ENCODE results near the gene PLD2.

Gene PLD2, protein sequence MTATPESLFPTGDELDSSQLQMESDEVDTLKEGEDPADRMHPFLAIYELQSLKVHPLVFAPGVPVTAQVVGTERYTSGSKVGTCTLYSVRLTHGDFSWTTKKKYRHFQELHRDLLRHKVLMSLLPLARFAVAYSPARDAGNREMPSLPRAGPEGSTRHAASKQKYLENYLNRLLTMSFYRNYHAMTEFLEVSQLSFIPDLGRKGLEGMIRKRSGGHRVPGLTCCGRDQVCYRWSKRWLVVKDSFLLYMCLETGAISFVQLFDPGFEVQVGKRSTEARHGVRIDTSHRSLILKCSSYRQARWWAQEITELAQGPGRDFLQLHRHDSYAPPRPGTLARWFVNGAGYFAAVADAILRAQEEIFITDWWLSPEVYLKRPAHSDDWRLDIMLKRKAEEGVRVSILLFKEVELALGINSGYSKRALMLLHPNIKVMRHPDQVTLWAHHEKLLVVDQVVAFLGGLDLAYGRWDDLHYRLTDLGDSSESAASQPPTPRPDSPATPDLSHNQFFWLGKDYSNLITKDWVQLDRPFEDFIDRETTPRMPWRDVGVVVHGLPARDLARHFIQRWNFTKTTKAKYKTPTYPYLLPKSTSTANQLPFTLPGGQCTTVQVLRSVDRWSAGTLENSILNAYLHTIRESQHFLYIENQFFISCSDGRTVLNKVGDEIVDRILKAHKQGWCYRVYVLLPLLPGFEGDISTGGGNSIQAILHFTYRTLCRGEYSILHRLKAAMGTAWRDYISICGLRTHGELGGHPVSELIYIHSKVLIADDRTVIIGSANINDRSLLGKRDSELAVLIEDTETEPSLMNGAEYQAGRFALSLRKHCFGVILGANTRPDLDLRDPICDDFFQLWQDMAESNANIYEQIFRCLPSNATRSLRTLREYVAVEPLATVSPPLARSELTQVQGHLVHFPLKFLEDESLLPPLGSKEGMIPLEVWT

DNA sequence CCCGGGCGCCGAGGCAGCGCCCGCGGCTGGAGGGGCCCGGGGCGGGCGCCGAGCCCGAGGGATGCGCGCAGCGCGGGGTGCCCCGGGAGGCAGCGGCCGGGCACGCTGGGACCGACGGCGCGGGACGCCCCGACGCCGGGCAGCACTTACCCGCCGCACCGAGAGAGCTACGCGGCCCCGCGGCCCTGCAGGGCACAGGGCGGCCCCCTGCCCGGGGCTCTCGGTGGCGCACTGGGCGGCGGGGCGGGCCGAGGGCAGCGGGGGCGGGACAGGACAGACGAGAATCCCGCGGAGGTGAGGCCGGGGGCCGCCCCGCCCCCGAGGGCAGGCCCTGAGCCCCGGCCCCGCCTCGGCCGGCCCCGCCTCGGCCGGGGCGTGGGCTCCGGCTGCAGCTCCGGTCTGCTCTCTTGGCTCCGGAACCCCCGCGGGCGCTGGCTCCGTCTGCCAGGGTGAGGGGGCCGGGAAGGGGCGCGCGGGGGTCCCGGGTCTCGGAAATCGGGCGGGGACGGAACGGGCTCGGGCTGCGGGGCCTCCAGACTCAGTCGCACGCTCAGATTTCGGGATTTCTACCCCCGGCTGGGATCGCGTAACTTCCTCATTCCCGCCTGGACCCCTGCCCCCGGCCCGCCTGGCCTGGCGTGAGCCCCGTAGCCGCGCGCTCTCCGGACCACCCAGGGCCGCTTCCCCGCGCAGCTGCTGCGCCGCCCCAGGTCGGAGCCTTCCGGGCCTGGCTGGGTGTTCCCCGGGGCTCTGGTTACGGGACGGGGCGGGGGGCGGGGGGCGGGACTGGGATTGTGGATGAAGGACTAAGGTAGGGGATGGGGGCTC, at the start of gene PLD2:
PLD2 (plus strand) TSS at position 376 of the 828 bp plus-strand sequence. CDS start 621 bp downstream, outside the sequence.
- Mint-ChIP-seq H3K4me3 (peak within 1 kb of the TSS; percentile 91 to 93 (median 92)), H3K27me3 (ENCODE audit: low read depth) (no peaks in the 10 kb centered on the region), H3K4me1 (peaks cover 11% of the 10 kb centered on the region), H3K36me3 (ENCODE audit: low read depth) (peaks cover 20% of the 10 kb centered on the region), H3K9me3 (no peaks in the 10 kb centered on the region), H3K27ac (peak within 1 kb of the TSS; percentile 38 to 80 (median 68))
- no peak for TF ChIP-seq CTCF (IDR thresholded peaks at IDR 0.05; ENCODE audit: unreplicated experiment in 3 of 3)

DNA sequence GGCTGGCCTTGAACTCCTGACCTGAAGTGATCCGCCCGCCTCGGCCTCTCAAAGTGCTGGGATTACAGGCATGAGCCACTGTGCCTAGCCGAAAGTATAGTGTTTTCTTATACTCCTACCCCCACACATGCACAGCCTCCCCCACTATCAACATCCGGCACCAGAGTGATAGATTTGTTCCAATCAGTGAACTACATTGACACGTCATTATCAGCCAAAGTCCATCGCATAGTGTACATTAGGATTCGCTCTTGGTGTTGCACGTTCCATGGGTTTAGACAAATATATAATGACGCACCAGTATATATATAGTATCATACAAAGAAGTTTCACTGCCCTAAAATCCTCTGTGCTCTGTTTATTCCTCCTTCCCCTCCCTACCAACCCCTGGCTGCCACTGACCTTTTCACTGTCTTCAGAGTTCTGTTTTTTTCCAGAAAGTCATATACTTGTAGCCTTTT, 47.1 kb upstream of the PLD2 start:
- no peak for TF ChIP-seq CTCF (IDR thresholded peaks at IDR 0.05; ENCODE audit: unreplicated experiment in 3 of 3)

GRCh38 chr17:4764595-4764994, 42.4 kb upstream of the PLD2 start:
- Mint-ChIP-seq H3K4me3 (no peak overlapping the region), H3K27ac (no peak overlapping the region), H3K36me3 (ENCODE audit: low read depth) (no peaks in the 10 kb centered on the region), H3K9me3 (no peaks in the 10 kb centered on the region), H3K27me3 (ENCODE audit: low read depth) (peaks cover 22% of the 10 kb centered on the region), H3K4me1 (no peaks in the 10 kb centered on the region)
- no peak for TF ChIP-seq CTCF (IDR thresholded peaks at IDR 0.05; ENCODE audit: unreplicated experiment in 3 of 3)

More for the DNA sequence above, 47.1 kb upstream of the PLD2 start:
- no peak overlapping the region for H3K27ac Mint-ChIP-seq
- peaks cover 31% of the 10 kb centered on the region for H3K27me3 Mint-ChIP-seq (ENCODE audit: low read depth)
- no peaks in the 10 kb centered on the region for H3K36me3 Mint-ChIP-seq (ENCODE audit: low read depth)
- H3K4me3 Mint-ChIP-seq: no peak overlapping the region
- H3K4me1 Mint-ChIP-seq: no peaks in the 10 kb centered on the region
- H3K9me3 Mint-ChIP-seq: no peaks in the 10 kb centered on the region

GRCh38 chr17:4766201-4766600, 40.8 kb upstream of the PLD2 start:
- H3K9me3 Mint-ChIP-seq: no peaks in the 10 kb centered on the region
- no peak for TF ChIP-seq CTCF (IDR thresholded peaks at IDR 0.05; ENCODE audit: unreplicated experiment in 3 of 3)
- no peaks in the 10 kb centered on the region for H3K4me1 Mint-ChIP-seq
- peaks cover 24% of the 10 kb centered on the region for H3K27me3 Mint-ChIP-seq (ENCODE audit: low read depth)
- no peaks in the 10 kb centered on the region for H3K36me3 Mint-ChIP-seq (ENCODE audit: low read depth)
- no peak overlapping the region for H3K4me3 Mint-ChIP-seq
- no peak overlapping the region for H3K27ac Mint-ChIP-seq

- no peak overlapping the region for H3K4me3 Mint-ChIP-seq
- no peak overlapping the region for H3K27ac Mint-ChIP-seq
- no peaks in the 10 kb centered on the region for H3K36me3 Mint-ChIP-seq (ENCODE audit: low read depth)
- H3K4me1 Mint-ChIP-seq: no peaks in the 10 kb centered on the region
- H3K27me3 Mint-ChIP-seq (ENCODE audit: low read depth): peaks cover 28% of the 10 kb centered on the region
- TF ChIP-seq CTCF (IDR thresholded peaks at IDR 0.05; ENCODE audit: unreplicated experiment in 3 of 3): no peak
- no peaks in the 10 kb centered on the region for H3K9me3 Mint-ChIP-seq
These were observed 40.2 kb upstream of the PLD2 start for GRCh38 chr17:4766723-4767122.

Measured in nephron (organoid).